ENCODE data around the gene JTB.

JTB gene

DNA sequence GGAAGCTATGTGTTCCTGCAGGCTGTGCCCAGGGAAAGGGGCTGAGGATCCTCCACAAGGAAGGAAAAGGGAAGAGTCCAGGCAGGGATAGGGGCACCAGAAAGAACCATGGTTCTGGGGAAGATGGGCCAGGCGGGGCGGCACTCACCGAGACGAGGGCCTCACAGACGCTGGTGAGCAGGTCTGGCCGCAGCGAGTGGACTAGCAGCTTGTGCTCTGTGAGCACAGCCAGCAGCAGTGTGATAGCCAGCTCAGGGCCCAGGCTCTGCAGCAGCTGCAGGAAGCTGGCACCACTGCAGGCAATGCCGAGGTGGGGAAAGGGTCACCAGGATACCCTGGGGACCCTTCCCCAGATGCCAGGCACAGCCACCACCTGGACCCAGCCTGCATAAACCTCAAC is 36.7 kb downstream of the JTB start:
- H3K27me3 ChIP-seq (ENCODE audit: insufficient read depth, low read length): no peaks in the 10 kb centered on the region
- H3F3A ChIP-seq (ENCODE audit: insufficient read depth, low read length): no peaks in the 10 kb centered on the region
- H3K9me2 ChIP-seq (ENCODE audit: low read depth, low read length): no peaks in the 10 kb centered on the region
- H3K4me2 ChIP-seq (ENCODE audit: low read length): no peak overlapping the region
- no peak overlapping the region for H2AFZ ChIP-seq (ENCODE audit: low read length)
- no peak overlapping the region for H3K9ac ChIP-seq (ENCODE audit: low read length)
- H3K36me3 ChIP-seq (ENCODE audit: insufficient read depth, low read length): peaks cover 73% of the 10 kb centered on the region
- no peaks in the 10 kb centered on the region for H3K9me3 ChIP-seq (ENCODE audit: low read length)
- H3K27ac ChIP-seq (ENCODE audit: low read depth, low read length, poor library complexity, severe bottlenecking): no peak overlapping the region
- peaks cover 13% of the 10 kb centered on the region for H3K4me1 ChIP-seq (ENCODE audit: insufficient read depth, low read length, severe bottlenecking)
- H3K79me2 ChIP-seq (ENCODE audit: insufficient read depth, low read length): peaks cover 7% of the 10 kb centered on the region; the same call in 1 of the 2 replicates
- H4K20me1 ChIP-seq (ENCODE audit: insufficient read depth, low read length): no peaks in the 10 kb centered on the region
- TF ChIP-seq, protein P1, sequence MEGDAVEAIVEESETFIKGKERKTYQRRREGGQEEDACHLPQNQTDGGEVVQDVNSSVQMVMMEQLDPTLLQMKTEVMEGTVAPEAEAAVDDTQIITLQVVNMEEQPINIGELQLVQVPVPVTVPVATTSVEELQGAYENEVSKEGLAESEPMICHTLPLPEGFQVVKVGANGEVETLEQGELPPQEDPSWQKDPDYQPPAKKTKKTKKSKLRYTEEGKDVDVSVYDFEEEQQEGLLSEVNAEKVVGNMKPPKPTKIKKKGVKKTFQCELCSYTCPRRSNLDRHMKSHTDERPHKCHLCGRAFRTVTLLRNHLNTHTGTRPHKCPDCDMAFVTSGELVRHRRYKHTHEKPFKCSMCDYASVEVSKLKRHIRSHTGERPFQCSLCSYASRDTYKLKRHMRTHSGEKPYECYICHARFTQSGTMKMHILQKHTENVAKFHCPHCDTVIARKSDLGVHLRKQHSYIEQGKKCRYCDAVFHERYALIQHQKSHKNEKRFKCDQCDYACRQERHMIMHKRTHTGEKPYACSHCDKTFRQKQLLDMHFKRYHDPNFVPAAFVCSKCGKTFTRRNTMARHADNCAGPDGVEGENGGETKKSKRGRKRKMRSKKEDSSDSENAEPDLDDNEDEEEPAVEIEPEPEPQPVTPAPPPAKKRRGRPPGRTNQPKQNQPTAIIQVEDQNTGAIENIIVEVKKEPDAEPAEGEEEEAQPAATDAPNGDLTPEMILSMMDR (IDR thresholded peaks at IDR 0.05; ENCODE audit: low read length): no peak
- TF ChIP-seq EZH2 (IDR thresholded peaks at IDR 0.05; ENCODE audit: borderline replicate concordance, low read length): no peak
- no peak overlapping the region for H3K4me3 ChIP-seq (ENCODE audit: low read depth, low read length, poor library complexity, severe bottlenecking)

DNA sequence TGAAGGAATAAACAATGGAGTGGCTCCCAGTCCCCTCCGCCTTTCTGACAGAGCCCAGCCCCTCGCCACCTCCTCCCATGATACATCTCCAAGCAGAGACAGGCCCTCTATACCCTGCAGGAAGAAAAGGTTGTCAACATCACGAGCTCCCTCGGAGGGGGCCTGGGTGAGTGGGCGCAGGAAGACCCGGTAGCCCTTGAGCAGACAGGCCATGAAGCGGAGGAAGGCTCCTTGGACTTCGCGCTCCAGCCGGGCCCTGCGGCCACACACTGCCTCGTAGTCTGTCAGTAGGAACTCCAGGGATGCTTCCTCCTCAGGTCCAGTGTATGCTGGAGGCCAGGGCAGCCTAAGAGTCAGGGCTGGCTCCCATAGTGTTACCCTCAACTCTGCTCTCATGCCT is 38.0 kb downstream of the JTB start:
- Histone ChIP-seq H3K27ac (ENCODE audit: low read depth, low read length, poor library complexity, severe bottlenecking) (no peak overlapping the region), H3F3A (ENCODE audit: insufficient read depth, low read length) (no peaks in the 10 kb centered on the region), H3K4me3 (ENCODE audit: low read depth, low read length, poor library complexity, severe bottlenecking) (no peak overlapping the region), H3K4me1 (ENCODE audit: insufficient read depth, low read length, severe bottlenecking) (peaks cover 7% of the 10 kb centered on the region), H3K9me3 (ENCODE audit: low read length) (no peaks in the 10 kb centered on the region), H3K27me3 (ENCODE audit: insufficient read depth, low read length) (no peaks in the 10 kb centered on the region), H3K4me2 (ENCODE audit: low read length) (no peak overlapping the region), H3K36me3 (ENCODE audit: insufficient read depth, low read length) (peaks cover 86% of the 10 kb centered on the region), H4K20me1 (ENCODE audit: insufficient read depth, low read length) (no peaks in the 10 kb centered on the region), H2AFZ (ENCODE audit: low read length) (no peak overlapping the region), H3K9me2 (ENCODE audit: low read depth, low read length) (no peaks in the 10 kb centered on the region), H3K79me2 (ENCODE audit: insufficient read depth, low read length) (0 out of 2 replicates have a peak, but pooled peaks cover 2% of the 10 kb centered on the region), H3K9ac (ENCODE audit: low read length) (no peak overlapping the region)
- TF ChIP-seq EZH2 (IDR thresholded peaks at IDR 0.05; ENCODE audit: borderline replicate concordance, low read length): no peak
- TF ChIP-seq, protein P1 (IDR thresholded peaks at IDR 0.05; ENCODE audit: low read length): no peak

DNA sequence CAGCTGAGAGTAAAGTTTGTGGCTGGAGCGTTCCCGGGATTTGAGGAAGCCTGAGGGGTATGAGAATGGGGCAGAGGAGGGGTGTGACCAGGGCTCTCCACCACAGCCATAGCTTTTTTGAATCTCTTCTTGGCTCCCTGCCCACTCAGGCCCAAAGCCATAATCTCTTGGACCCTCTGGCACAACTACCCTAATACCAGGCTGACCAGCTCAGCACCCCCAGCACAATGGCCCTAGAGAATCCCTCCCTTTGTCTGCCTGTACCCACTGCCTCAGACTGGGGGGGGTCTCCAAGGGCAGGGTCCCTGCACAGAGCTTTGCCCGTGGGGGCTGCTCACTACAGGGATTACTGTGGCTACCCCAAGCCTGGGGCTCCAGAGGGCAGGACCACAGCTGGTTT is 38.5 kb downstream of the JTB start:
- TF ChIP-seq, protein P1 (IDR thresholded peaks at IDR 0.05; ENCODE audit: low read length): no peak
- TF ChIP-seq EZH2 (IDR thresholded peaks at IDR 0.05; ENCODE audit: borderline replicate concordance, low read length): no peak
- Histone ChIP-seq H3K9ac (ENCODE audit: low read length) (no peak overlapping the region), H3F3A (ENCODE audit: insufficient read depth, low read length) (no peaks in the 10 kb centered on the region), H3K27me3 (ENCODE audit: insufficient read depth, low read length) (no peaks in the 10 kb centered on the region), H3K9me2 (ENCODE audit: low read depth, low read length) (no peaks in the 10 kb centered on the region), H3K27ac (ENCODE audit: low read depth, low read length, poor library complexity, severe bottlenecking) (no peak overlapping the region), H3K4me1 (ENCODE audit: insufficient read depth, low read length, severe bottlenecking) (peaks cover 2% of the 10 kb centered on the region), H3K4me2 (ENCODE audit: low read length) (no peak overlapping the region), H3K79me2 (ENCODE audit: insufficient read depth, low read length) (no peaks in the 10 kb centered on the region), H4K20me1 (ENCODE audit: insufficient read depth, low read length) (no peaks in the 10 kb centered on the region), H3K36me3 (ENCODE audit: insufficient read depth, low read length) (peaks cover 89% of the 10 kb centered on the region), H2AFZ (ENCODE audit: low read length) (no peak overlapping the region), H3K9me3 (ENCODE audit: low read length) (no peaks in the 10 kb centered on the region), H3K4me3 (ENCODE audit: low read depth, low read length, poor library complexity, severe bottlenecking) (no peak overlapping the region)

All from OCI-LY1 (cell line).